ENCODE results near the gene CRABP2. TPM values are rescaled to one million over a fixed set of nuclear protein-coding genes. Genes with fewer than 3 reads are reported as not detected.
A peak's percentile ranks its signal among the peaks of the same experiment; 100 is the strongest.

CRABP2 gene
- total and polyA plus RNA-seq, 2 of the 13 experiments (the other 11 are each of a cell fraction or from before 2014, with no cell fraction given): 0.40 to 0.60 TPM

- TF ChIP-seq MTA1 (CRISPR knock-in tag; IDR thresholded peaks at IDR 0.05; ENCODE audit: borderline replicate concordance) (no peak), ZNF446 (CRISPR knock-in tag; IDR thresholded peaks at IDR 0.05) (no peak), PHF21A (CRISPR knock-in tag; IDR thresholded peaks at IDR 0.05) (peak; percentile 90), TFDP2 (CRISPR knock-in tag; IDR thresholded peaks at IDR 0.05) (no peak), ZFP82 (CRISPR knock-in tag; IDR thresholded peaks at IDR 0.05; ENCODE audit: borderline replicate concordance) (0 out of 2 replicates have a peak, but pooled peaks have one; percentile 15), ZNF703 (CRISPR knock-in tag; IDR thresholded peaks at IDR 0.05; ENCODE audit: borderline replicate concordance) (no peak), U2AF2 (IDR thresholded peaks at IDR 0.05; ENCODE audit: low read depth, low read length) (no peak), MAFF (IDR thresholded peaks at IDR 0.05; ENCODE audit: low read depth, low read length) (no peak), ZFP91 (CRISPR knock-in tag; IDR thresholded peaks at IDR 0.05; ENCODE audit: borderline replicate concordance) (peak; percentile 49), POLR2G (IDR thresholded peaks at IDR 0.05; ENCODE audit: low read depth, low read length) (peak; percentile 39; the same call in 1 of the 2 replicates), USF2 (IDR thresholded peaks at IDR 0.05; ENCODE audit: low read depth, low read length) (no peak), USF2 (CRISPR knock-in tag; IDR thresholded peaks at IDR 0.05; ENCODE audit: borderline replicate concordance) (peak; percentile 54; the same call in 1 of the 2 replicates)
- TF ChIP-seq, protein P1, sequence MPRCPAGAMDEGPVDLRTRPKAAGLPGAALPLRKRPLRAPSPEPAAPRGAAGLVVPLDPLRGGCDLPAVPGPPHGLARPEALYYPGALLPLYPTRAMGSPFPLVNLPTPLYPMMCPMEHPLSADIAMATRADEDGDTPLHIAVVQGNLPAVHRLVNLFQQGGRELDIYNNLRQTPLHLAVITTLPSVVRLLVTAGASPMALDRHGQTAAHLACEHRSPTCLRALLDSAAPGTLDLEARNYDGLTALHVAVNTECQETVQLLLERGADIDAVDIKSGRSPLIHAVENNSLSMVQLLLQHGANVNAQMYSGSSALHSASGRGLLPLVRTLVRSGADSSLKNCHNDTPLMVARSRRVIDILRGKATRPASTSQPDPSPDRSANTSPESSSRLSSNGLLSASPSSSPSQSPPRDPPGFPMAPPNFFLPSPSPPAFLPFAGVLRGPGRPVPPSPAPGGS (CRISPR knock-in tag; IDR thresholded peaks at IDR 0.05): no peak
- TF ChIP-seq, protein P2, sequence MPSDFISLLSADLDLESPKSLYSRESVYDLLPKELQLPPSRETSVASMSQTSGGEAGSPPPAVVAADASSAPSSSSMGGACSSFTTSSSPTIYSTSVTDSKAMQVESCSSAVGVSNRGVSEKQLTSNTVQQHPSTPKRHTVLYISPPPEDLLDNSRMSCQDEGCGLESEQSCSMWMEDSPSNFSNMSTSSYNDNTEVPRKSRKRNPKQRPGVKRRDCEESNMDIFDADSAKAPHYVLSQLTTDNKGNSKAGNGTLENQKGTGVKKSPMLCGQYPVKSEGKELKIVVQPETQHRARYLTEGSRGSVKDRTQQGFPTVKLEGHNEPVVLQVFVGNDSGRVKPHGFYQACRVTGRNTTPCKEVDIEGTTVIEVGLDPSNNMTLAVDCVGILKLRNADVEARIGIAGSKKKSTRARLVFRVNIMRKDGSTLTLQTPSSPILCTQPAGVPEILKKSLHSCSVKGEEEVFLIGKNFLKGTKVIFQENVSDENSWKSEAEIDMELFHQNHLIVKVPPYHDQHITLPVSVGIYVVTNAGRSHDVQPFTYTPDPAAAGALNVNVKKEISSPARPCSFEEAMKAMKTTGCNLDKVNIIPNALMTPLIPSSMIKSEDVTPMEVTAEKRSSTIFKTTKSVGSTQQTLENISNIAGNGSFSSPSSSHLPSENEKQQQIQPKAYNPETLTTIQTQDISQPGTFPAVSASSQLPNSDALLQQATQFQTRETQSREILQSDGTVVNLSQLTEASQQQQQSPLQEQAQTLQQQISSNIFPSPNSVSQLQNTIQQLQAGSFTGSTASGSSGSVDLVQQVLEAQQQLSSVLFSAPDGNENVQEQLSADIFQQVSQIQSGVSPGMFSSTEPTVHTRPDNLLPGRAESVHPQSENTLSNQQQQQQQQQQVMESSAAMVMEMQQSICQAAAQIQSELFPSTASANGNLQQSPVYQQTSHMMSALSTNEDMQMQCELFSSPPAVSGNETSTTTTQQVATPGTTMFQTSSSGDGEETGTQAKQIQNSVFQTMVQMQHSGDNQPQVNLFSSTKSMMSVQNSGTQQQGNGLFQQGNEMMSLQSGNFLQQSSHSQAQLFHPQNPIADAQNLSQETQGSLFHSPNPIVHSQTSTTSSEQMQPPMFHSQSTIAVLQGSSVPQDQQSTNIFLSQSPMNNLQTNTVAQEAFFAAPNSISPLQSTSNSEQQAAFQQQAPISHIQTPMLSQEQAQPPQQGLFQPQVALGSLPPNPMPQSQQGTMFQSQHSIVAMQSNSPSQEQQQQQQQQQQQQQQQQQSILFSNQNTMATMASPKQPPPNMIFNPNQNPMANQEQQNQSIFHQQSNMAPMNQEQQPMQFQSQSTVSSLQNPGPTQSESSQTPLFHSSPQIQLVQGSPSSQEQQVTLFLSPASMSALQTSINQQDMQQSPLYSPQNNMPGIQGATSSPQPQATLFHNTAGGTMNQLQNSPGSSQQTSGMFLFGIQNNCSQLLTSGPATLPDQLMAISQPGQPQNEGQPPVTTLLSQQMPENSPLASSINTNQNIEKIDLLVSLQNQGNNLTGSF (CRISPR knock-in tag; IDR thresholded peaks at IDR 0.05): no peak
Measured at GRCh38 chr1:156664767-156665411, 40.5 kb downstream of the CRABP2 start (continued).
